Measurements from ENCODE around the gene GAS2L3. TPM values are rescaled to one million over a fixed set of nuclear protein-coding genes. Genes with fewer than 3 reads are reported as not detected.
"Not testable (repeated sequence)": the region's sequence is repeated elsewhere in the genome, so short reads cannot be mapped to it uniquely, and the experiment has no call there.

Gene GAS2L3
- polyA plus RNA-seq, 1 donor (not counting 4 experiments of a cell fraction or from before 2014, with no cell fraction given), result 3.6 TPM

GRCh38 chr12:100601626-100602025, 28.1 kb downstream of the GAS2L3 start:
- Histone ChIP-seq H3K4me1 (ENCODE audit: control insufficient read depth, extremely low read depth, insufficient read depth, low read length) (no peaks in the 10 kb centered on the region), H3K4me3 (ENCODE audit: control insufficient read depth in 2 of 3, extremely low read depth in 1 of 3, insufficient read depth in 2 of 3, low read depth in 1 of 3, low read length in 3 of 3) (no peak overlapping the region), H3K9me3 (ENCODE audit: control insufficient read depth, low read depth, low read length) (no peaks in the 10 kb centered on the region), H3K9me1 (ENCODE audit: control insufficient read depth, extremely low read depth, insufficient read depth, low read length) (no peaks in the 10 kb centered on the region), H3K36me3 (ENCODE audit: control insufficient read depth in 2 of 2, extremely low read depth in 1 of 2, insufficient read depth in 2 of 2, low read length in 2 of 2) (no peaks in the 10 kb centered on the region), H3K27me3 (ENCODE audit: control insufficient read depth, extremely low read depth, insufficient read depth, low read length) (no peaks in the 10 kb centered on the region), H2AFZ (ENCODE audit: control insufficient read depth, low read length) (no peak overlapping the region), H3K79me2 (ENCODE audit: control insufficient read depth, insufficient read depth, low read length) (no peaks in the 10 kb centered on the region), H3K9ac (ENCODE audit: control insufficient read depth, extremely low read depth, insufficient read depth, low read length) (no peak overlapping the region), H3K4me2 (ENCODE audit: control insufficient read depth, extremely low read depth, insufficient read depth, low read depth, low read length) (no peak overlapping the region), H4K20me1 (ENCODE audit: control insufficient read depth, extremely low read depth, insufficient read depth, low read length) (no peaks in the 10 kb centered on the region), H3K27ac (ENCODE audit: control insufficient read depth, insufficient read depth, low read length) (no peak overlapping the region)
- no peak for TF ChIP-seq EZH2 (IDR thresholded peaks at IDR 0.05; ENCODE audit: low read length)
- TF ChIP-seq, protein P1, sequence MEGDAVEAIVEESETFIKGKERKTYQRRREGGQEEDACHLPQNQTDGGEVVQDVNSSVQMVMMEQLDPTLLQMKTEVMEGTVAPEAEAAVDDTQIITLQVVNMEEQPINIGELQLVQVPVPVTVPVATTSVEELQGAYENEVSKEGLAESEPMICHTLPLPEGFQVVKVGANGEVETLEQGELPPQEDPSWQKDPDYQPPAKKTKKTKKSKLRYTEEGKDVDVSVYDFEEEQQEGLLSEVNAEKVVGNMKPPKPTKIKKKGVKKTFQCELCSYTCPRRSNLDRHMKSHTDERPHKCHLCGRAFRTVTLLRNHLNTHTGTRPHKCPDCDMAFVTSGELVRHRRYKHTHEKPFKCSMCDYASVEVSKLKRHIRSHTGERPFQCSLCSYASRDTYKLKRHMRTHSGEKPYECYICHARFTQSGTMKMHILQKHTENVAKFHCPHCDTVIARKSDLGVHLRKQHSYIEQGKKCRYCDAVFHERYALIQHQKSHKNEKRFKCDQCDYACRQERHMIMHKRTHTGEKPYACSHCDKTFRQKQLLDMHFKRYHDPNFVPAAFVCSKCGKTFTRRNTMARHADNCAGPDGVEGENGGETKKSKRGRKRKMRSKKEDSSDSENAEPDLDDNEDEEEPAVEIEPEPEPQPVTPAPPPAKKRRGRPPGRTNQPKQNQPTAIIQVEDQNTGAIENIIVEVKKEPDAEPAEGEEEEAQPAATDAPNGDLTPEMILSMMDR (optimal IDR thresholded peaks at IDR 0.05 in 1 of 3, IDR thresholded peaks at IDR 0.05 in 1 of 3, conservative IDR thresholded peaks at IDR 0.05 in 1 of 3; ENCODE audit: extremely low read depth in 1 of 3, insufficient read depth in 2 of 3, low read length in 3 of 3), result no peak
- DNase-seq (ENCODE audit: low read depth, low spot score) (no peak), FAIRE-seq (no peak)
- dilution Hi-C loops (cut with MboI; ENCODE audit: extremely low pct_ligation_motif_present, low sequenced_read_pairs), result no loop called here

- H3K27ac ChIP-seq (ENCODE audit: control insufficient read depth, insufficient read depth, low read length); H3K79me2 ChIP-seq (ENCODE audit: control insufficient read depth, insufficient read depth, low read length); H3K9ac ChIP-seq (ENCODE audit: control insufficient read depth, extremely low read depth, insufficient read depth, low read length); FAIRE-seq; H2AFZ ChIP-seq (ENCODE audit: control insufficient read depth, low read length); DNase-seq (ENCODE audit: low read depth, low spot score); H3K9me1 ChIP-seq (ENCODE audit: control insufficient read depth, extremely low read depth, insufficient read depth, low read length); H3K4me2 ChIP-seq (ENCODE audit: control insufficient read depth, extremely low read depth, insufficient read depth, low read depth, low read length); H3K36me3 ChIP-seq (ENCODE audit: control insufficient read depth in 2 of 2, extremely low read depth in 1 of 2, insufficient read depth in 2 of 2, low read length in 2 of 2); H4K20me1 ChIP-seq (ENCODE audit: control insufficient read depth, extremely low read depth, insufficient read depth, low read length); dilution Hi-C loops (cut with MboI; ENCODE audit: extremely low pct_ligation_motif_present, low sequenced_read_pairs); H3K4me3 ChIP-seq (ENCODE audit: control insufficient read depth in 2 of 3, extremely low read depth in 1 of 3, insufficient read depth in 2 of 3, low read depth in 1 of 3, low read length in 3 of 3); H3K9me3 ChIP-seq (ENCODE audit: control insufficient read depth, low read depth, low read length); H3K4me1 ChIP-seq (ENCODE audit: control insufficient read depth, extremely low read depth, insufficient read depth, low read length); H3K27me3 ChIP-seq (ENCODE audit: control insufficient read depth, extremely low read depth, insufficient read depth, low read length): not testable (repeated sequence)
Measured at GRCh38 chr12:100602997-100603396, 29.5 kb downstream of the GAS2L3 start.

DNA sequence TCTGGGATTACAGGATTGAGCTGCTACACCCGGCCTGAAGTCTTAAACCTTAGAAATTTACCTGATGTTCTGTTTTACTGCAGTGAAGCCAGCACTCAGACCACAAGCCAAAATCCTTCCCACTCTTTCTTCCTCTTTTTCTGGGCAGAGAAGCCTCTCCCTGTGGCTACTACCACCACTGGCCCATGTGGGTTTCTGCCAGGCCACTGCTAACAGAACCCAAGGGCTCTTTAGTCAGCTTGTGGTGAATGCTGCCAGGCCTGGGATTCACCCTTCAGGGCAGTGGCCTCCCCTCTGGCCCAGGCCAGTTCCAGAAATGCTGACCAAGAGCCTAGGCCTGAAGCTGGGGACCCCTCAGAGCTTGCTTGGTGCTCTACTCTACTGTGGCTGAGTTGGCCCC, 35.3 kb downstream of the GAS2L3 start:
- H3K4me2 ChIP-seq (ENCODE audit: control insufficient read depth, extremely low read depth, insufficient read depth, low read depth, low read length), result no peak overlapping the region
- FAIRE-seq, result no peak

More for the DNA sequence above, 35.3 kb downstream of the GAS2L3 start:
- Histone ChIP-seq H3K9me3 (ENCODE audit: control insufficient read depth, low read depth, low read length) (no peaks in the 10 kb centered on the region), H3K27me3 (ENCODE audit: control insufficient read depth, extremely low read depth, insufficient read depth, low read length) (no peaks in the 10 kb centered on the region), H3K9ac (ENCODE audit: control insufficient read depth, extremely low read depth, insufficient read depth, low read length) (no peak overlapping the region), H3K36me3 (ENCODE audit: control insufficient read depth in 2 of 2, extremely low read depth in 1 of 2, insufficient read depth in 2 of 2, low read length in 2 of 2) (no peaks in the 10 kb centered on the region), H3K79me2 (ENCODE audit: control insufficient read depth, insufficient read depth, low read length) (no peaks in the 10 kb centered on the region), H3K27ac (ENCODE audit: control insufficient read depth, insufficient read depth, low read length) (no peak overlapping the region), H3K9me1 (ENCODE audit: control insufficient read depth, extremely low read depth, insufficient read depth, low read length) (no peaks in the 10 kb centered on the region), H2AFZ (ENCODE audit: control insufficient read depth, low read length) (no peak overlapping the region), H3K4me3 (ENCODE audit: control insufficient read depth in 2 of 3, extremely low read depth in 1 of 3, insufficient read depth in 2 of 3, low read depth in 1 of 3, low read length in 3 of 3) (no peak overlapping the region), H4K20me1 (ENCODE audit: control insufficient read depth, extremely low read depth, insufficient read depth, low read length) (no peaks in the 10 kb centered on the region), H3K4me1 (ENCODE audit: control insufficient read depth, extremely low read depth, insufficient read depth, low read length) (no peaks in the 10 kb centered on the region)
- no peak for DNase-seq (ENCODE audit: low read depth, low spot score)
- dilution Hi-C loops (cut with MboI; ENCODE audit: extremely low pct_ligation_motif_present, low sequenced_read_pairs), result no loop called here
- TF ChIP-seq, protein P1 (optimal IDR thresholded peaks at IDR 0.05 in 1 of 3, IDR thresholded peaks at IDR 0.05 in 1 of 3, conservative IDR thresholded peaks at IDR 0.05 in 1 of 3; ENCODE audit: extremely low read depth in 1 of 3, insufficient read depth in 2 of 3, low read length in 3 of 3), result no peak
- no peak for TF ChIP-seq EZH2 (IDR thresholded peaks at IDR 0.05; ENCODE audit: low read length)
